ENCODE results near the gene KNSTRN.

Gene KNSTRN

GRCh38 chr15:40439960-40440742 lies 57.6 kb downstream of the KNSTRN start:
- Histone ChIP-seq H3K9me3 (ENCODE audit: insufficient read depth, low read depth, low read length) (no peaks in the 10 kb centered on the region), H3K9ac (ENCODE audit: low read depth, low read length) (peak overlapping the region; percentile 94; the same call in 1 of the 2 replicates), H3K4me3 (ENCODE audit: low read length) (peak overlapping the region; percentile 92), H3K36me3 (ENCODE audit: insufficient read depth, low read depth, low read length) (no peaks in the 10 kb centered on the region), H3K27me3 (ENCODE audit: insufficient read depth, low read length) (peaks cover 49% of the 10 kb centered on the region), H3K27ac (ENCODE audit: low read length) (peak overlapping the region; percentile 50), H3K4me1 (ENCODE audit: insufficient read depth, low read length) (peaks cover 47% of the 10 kb centered on the region)

DNA sequence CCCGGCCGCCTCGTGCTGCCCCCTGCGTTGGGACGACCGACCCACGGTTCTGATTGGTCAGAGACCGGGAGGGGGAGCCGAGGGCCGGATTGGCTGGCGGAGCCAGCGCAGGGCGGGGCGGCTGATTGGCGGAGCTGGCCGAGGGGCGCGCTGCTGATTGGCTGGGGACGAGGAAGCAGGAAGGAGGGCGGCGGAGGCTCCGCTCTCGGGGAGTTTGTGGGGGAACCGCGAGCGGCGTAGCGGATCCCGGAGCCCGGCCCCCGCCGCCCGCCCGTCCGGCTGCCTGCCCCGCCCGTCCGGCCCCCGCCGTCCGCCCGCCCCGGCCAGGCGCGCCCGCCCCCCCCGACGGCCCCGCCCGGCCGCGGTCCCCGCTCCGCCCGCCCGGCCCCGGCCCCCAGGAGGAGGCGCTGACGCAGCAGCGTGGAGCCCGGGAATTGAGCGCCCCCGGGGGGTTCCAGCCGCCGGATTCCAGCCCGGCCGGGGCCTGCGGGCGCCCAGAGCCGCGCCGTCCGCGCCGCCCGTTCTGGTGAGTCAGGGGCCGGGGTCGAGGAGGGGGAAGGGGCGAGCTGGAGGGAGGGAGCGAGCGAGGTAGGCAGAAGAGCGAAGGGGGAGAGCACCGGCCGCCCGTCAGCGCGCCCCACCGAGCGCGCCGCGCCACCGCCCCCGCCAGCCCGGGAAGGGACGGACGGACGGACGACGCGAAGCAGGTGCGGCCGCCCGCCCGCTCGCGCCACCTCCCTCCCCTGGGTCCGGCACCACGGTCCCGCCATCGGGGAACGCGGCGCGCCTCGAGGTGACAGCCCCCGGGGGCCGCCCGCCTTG lies 58.4 kb downstream of the KNSTRN start, which contains the start of gene BAHD1:
Gene BAHD1 (plus strand): TSS at position 211 of the 822 bp plus-strand sequence. CDS start 17,512 bp downstream, outside the sequence.
- Histone ChIP-seq H3K27ac (ENCODE audit: low read length) (peak within 1 kb of the TSS; percentile 50), H3K9me3 (ENCODE audit: insufficient read depth, low read depth, low read length) (no peaks in the 10 kb centered on the region), H3K36me3 (ENCODE audit: insufficient read depth, low read depth, low read length) (no peaks in the 10 kb centered on the region), H3K9ac (ENCODE audit: low read depth, low read length) (peak within 1 kb of the TSS; percentile 94; the same call in 1 of the 2 replicates), H3K4me3 (ENCODE audit: low read length) (peak within 1 kb of the TSS; percentile 92), H3K27me3 (ENCODE audit: insufficient read depth, low read length) (peaks cover 40% of the 10 kb centered on the region), H3K4me1 (ENCODE audit: insufficient read depth, low read length) (peaks cover 49% of the 10 kb centered on the region)

- Histone ChIP-seq H3K9ac (ENCODE audit: low read depth, low read length) (peak overlapping the region; percentile 65; the same call in 1 of the 2 replicates), H3K9me3 (ENCODE audit: insufficient read depth, low read depth, low read length) (no peaks in the 10 kb centered on the region), H3K36me3 (ENCODE audit: insufficient read depth, low read depth, low read length) (0 out of 2 replicates have a peak, but pooled peaks cover 4% of the 10 kb centered on the region), H3K4me3 (ENCODE audit: low read length) (peak overlapping the region; percentile 72), H3K27ac (ENCODE audit: low read length) (no peak overlapping the region), H3K27me3 (ENCODE audit: insufficient read depth, low read length) (peaks cover 32% of the 10 kb centered on the region), H3K4me1 (ENCODE audit: insufficient read depth, low read length) (peaks cover 54% of the 10 kb centered on the region)
These were observed 59.3 kb downstream of the KNSTRN start for GRCh38 chr15:40441565-40442531.

DNA sequence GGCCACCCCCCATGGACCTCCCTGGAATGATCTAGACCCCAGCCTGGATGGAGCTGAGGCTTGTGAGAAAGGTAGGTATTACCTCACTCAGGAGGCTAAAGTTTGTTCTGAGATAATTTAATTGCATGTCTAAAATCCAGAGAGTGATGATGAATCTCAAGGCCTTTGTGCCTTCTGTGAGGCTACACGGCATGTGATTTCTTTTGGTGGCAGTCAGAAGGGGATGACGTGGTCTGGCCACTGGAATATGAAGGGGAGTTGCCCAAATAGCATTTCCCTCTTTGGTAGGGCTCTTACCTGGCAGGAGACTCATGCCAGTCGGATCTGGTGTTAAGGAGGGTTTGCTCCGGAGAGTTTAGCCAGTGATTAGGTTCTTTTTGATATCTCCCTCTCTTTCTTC lies 60.7 kb downstream of the KNSTRN start:
- Histone ChIP-seq H3K27ac (ENCODE audit: low read length) (no peak overlapping the region), H3K4me3 (ENCODE audit: low read length) (peak overlapping the region; percentile 38; the same call in 1 of the 2 replicates), H3K9ac (ENCODE audit: low read depth, low read length) (no peak overlapping the region), H3K9me3 (ENCODE audit: insufficient read depth, low read depth, low read length) (no peaks in the 10 kb centered on the region), H3K36me3 (ENCODE audit: insufficient read depth, low read depth, low read length) (0 out of 2 replicates have a peak, but pooled peaks cover 4% of the 10 kb centered on the region), H3K4me1 (ENCODE audit: insufficient read depth, low read length) (peaks cover 48% of the 10 kb centered on the region), H3K27me3 (ENCODE audit: insufficient read depth, low read length) (peaks cover 17% of the 10 kb centered on the region)

- Histone ChIP-seq H3K27me3 (ENCODE audit: insufficient read depth, low read length) (peaks cover 12% of the 10 kb centered on the region), H3K27ac (ENCODE audit: low read length) (no peak overlapping the region), H3K4me3 (ENCODE audit: low read length) (peak overlapping the region; percentile 38; the same call in 1 of the 2 replicates), H3K9ac (ENCODE audit: low read depth, low read length) (0 out of 2 replicates have a peak overlapping the region, but pooled peaks have one; percentile 18), H3K4me1 (ENCODE audit: insufficient read depth, low read length) (peaks cover 43% of the 10 kb centered on the region), H3K9me3 (ENCODE audit: insufficient read depth, low read depth, low read length) (no peaks in the 10 kb centered on the region), H3K36me3 (ENCODE audit: insufficient read depth, low read depth, low read length) (0 out of 2 replicates have a peak, but pooled peaks cover 4% of the 10 kb centered on the region)
These were observed 61.3 kb downstream of the KNSTRN start for GRCh38 chr15:40443846-40444245.

All from iPS-20b (cell line).